CD4-positive, alpha-beta T cell (primary cell): ENCODE data around the gene MICAL2. TPM values are rescaled to one million over a fixed set of nuclear protein-coding genes. Genes with fewer than 3 reads are reported as not detected.
A peak's percentile ranks its signal among the peaks of the same experiment; 100 is the strongest.

ENCODE experiments used
- ATAC-seq: fragments of 200-7000 bp; cut with Tn5 transposase; one replicate; pipeline ENCODE4 v1.10.0; 2022; ENCODE audit warnings: mild to moderate bottlenecking; ENCODE audit not compliant: poor library complexity
- CTCF ChIA-PET: fragments of 350-600 bp; sonication (Branson Sonifier 250); formaldehyde crosslinking; loops from one replicate; lab custom pipeline; 2021; ENCODE audit warnings: antibody characterized with exemption, inconsistent platforms; lab: Charles Lee
- POLR2A ChIA-PET: fragments of 350-600 bp; sonication (Branson Sonifier 250); formaldehyde crosslinking; loops from one replicate; lab custom pipeline; 2021; ENCODE audit warnings: antibody characterized with exemption, inconsistent platforms; lab: Charles Lee
- DNase-seq, 14 experiments: peaks; one replicate each; pipeline ENCODE4 v3.0.0-alpha.2; 2013 to 2020; ENCODE audit warnings: mixed read lengths in 2 of 14
- H3K27ac ChIP-seq, 2 donors: one replicate each; pipeline versions ENCODE4 v1.5.1 to v1.7.0; 2013; ENCODE audit warnings: low read length in 2 of 2, low read depth in 1 of 2, mild to moderate bottlenecking in 1 of 2
- H3K27me3 ChIP-seq, 2 experiments: 1 replicate in 1 of 2; 2 replicates in 1 of 2; pipeline versions ENCODE4 v1.6.1 to v1.7.0; 2013; ENCODE audit warnings: low read length in 2 of 2, control low read depth in 1 of 2, mild to moderate bottlenecking in 1 of 2, moderate library complexity in 1 of 2; ENCODE audit not compliant: insufficient read depth in 2 of 2, control insufficient read depth in 1 of 2
- H3K36me3 ChIP-seq: one replicate; pipeline ENCODE4 v1.6.1; 2013; ENCODE audit warnings: low read length, control low read depth; ENCODE audit not compliant: insufficient read depth
- H3K4me1 ChIP-seq: one replicate; pipeline ENCODE4 v1.6.1; 2013; ENCODE audit warnings: low read length, control low read depth; ENCODE audit not compliant: insufficient read depth
- H3K4me3 ChIP-seq: one replicate; pipeline ENCODE4 v1.5.1; 2013; ENCODE audit warnings: mild to moderate bottlenecking, low read length, moderate library complexity
- H3K9me3 ChIP-seq, 2 experiments: 1 replicate in 1 of 2; 2 replicates in 1 of 2; pipeline versions ENCODE4 v1.6.1 to v1.7.0; 2013; ENCODE audit warnings: low read length in 2 of 2, mild to moderate bottlenecking in 2 of 2, control low read depth in 1 of 2, moderate library complexity in 1 of 2; ENCODE audit not compliant: control insufficient read depth in 1 of 2, insufficient read depth in 1 of 2
- H3K27ac Mint-ChIP-seq: one replicate; pipeline ENCODE4 v1.8.0; 2020; ENCODE audit warnings: mixed read lengths
- H3K27me3 Mint-ChIP-seq: one replicate; pipeline ENCODE4 v1.8.0; 2021; ENCODE audit warnings: mixed read lengths
- H3K36me3 Mint-ChIP-seq: one replicate; pipeline ENCODE4 v1.8.0; 2021; ENCODE audit warnings: low read depth, mixed read lengths
- H3K4me1 Mint-ChIP-seq: one replicate; pipeline ENCODE4 v1.8.0; 2021; ENCODE audit warnings: low read depth, mixed read lengths
- H3K4me3 Mint-ChIP-seq: one replicate; pipeline ENCODE4 v1.8.0; 2020; ENCODE audit warnings: mild to moderate bottlenecking, mixed read lengths
- H3K9me3 Mint-ChIP-seq: one replicate; pipeline ENCODE4 v1.8.0; 2020; ENCODE audit warnings: mixed read lengths
- intact Hi-C, 2 experiments: fragments of 100-400 bp; cut with DNase I in 1 of 2; cut with micrococcal nuclease in 1 of 2; formaldehyde crosslinking; loops; one replicate each; pipeline versions ENCODE4 v1.15.1 to v1.9.0; 2023 to 2025; cut with DNase I, micrococcal nuclease
- total RNA-seq, 174 experiments: library from RNA in 2 of 174; stranded (reverse) in 2 of 174; gene quantifications; one replicate each; pipeline ENCODE4 v1.2.3 and lab custom pipeline; 2021 to 2026
- TF ChIP-seq, protein P1 (sequence below): fragments of 200-600 bp; IDR thresholded peaks from one replicate; pipeline ENCODE4 v1.8.0; 2022; ENCODE audit warnings: antibody characterized with exemption, mild to moderate bottlenecking

Gene MICAL2
- total RNA-seq, 2 experiments from 2014 or later: 12.8 to 14.1 TPM

DNA sequence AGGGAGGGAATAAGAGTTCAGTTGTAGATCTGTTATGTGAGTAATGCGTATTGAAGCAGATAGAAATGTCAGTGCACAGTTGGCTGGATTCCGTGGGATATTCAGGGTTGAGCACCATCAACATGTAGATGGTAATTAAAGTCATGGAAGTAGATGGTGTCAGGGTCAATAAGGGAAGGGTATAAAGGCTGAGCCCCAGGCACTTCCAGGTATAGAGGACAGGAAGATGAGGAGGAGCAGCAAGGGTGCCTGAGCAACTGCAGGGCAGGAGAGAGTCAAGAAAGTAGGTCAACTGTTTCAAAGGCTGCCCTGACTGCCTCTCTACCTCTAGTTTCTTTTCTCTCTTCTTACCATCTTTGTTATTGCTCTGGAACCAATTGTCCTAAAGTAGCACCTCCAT, 85.9 kb downstream of the MICAL2 start:
- ChIA-PET CTCF (interaction anchor here (1.6 kb wide), 1 partner anchor 20 kb away, joined by 3 read pairs; no protein-coding TSS in a partner anchor), POLR2A (interaction anchor here (1.1 to 8.7 kb wide), 10 partner anchors 10 to 1387 kb away, joined by 3 to 69 read pairs (median 4); partner anchors contain the start of gene EIF4G2)
- no peaks in the 10 kb centered on the region for H3K36me3 Mint-ChIP-seq
- peak overlapping the region; percentile 63 to 75 for H3K27ac ChIP-seq
- H3K4me3 ChIP-seq: peak overlapping the region; percentile 50
- peak overlapping the region; percentile 77 for H3K4me3 Mint-ChIP-seq
- H3K9me3 Mint-ChIP-seq: no peaks in the 10 kb centered on the region
- H3K36me3 ChIP-seq: no peaks in the 10 kb centered on the region
- intact Hi-C loops: loop anchor here in 1 of 2 experiments (1.0 to 5.0 kb wide), 2 partner anchors 40 to 84 kb away; partner anchors contain the start of gene MICAL2
- peak overlapping the region; percentile 89 for H3K27ac Mint-ChIP-seq
- no peaks in the 10 kb centered on the region for H3K27me3 Mint-ChIP-seq
- ATAC-seq (peak; percentile 5), DNase-seq (peak in 6 of 14 experiments; percentile 9 to 67 (median 49))
- peaks cover 85% of the 10 kb centered on the region for H3K4me1 Mint-ChIP-seq
- TF ChIP-seq, protein P1, sequence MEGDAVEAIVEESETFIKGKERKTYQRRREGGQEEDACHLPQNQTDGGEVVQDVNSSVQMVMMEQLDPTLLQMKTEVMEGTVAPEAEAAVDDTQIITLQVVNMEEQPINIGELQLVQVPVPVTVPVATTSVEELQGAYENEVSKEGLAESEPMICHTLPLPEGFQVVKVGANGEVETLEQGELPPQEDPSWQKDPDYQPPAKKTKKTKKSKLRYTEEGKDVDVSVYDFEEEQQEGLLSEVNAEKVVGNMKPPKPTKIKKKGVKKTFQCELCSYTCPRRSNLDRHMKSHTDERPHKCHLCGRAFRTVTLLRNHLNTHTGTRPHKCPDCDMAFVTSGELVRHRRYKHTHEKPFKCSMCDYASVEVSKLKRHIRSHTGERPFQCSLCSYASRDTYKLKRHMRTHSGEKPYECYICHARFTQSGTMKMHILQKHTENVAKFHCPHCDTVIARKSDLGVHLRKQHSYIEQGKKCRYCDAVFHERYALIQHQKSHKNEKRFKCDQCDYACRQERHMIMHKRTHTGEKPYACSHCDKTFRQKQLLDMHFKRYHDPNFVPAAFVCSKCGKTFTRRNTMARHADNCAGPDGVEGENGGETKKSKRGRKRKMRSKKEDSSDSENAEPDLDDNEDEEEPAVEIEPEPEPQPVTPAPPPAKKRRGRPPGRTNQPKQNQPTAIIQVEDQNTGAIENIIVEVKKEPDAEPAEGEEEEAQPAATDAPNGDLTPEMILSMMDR: no peak
- H3K27me3 ChIP-seq: no peaks in the 10 kb centered on the region
- H3K4me1 ChIP-seq: peaks cover 68% of the 10 kb centered on the region
- H3K9me3 ChIP-seq: no peaks in the 10 kb centered on the region

DNA sequence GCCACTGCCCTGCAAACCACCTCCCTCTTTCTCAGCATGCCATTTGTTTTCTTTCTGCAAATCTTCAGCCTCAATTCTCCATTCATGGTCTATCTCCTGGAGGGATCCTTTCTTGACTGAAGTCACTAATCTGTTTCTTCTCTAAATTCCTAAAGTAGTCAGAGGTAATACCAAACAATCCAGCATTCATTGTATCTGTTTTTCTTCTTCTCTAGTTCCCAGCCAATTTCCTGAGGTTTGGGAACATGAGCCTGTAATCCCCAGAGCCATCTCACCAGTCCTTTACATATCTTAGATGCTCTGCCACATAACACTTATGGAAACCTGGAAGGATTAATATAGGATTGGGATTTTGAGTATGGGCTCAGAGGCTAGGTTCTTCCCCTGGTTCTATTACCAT, 86.5 kb downstream of the MICAL2 start:
- Mint-ChIP-seq H3K4me3 (peak overlapping the region; percentile 77), H3K27me3 (no peaks in the 10 kb centered on the region), H3K36me3 (no peaks in the 10 kb centered on the region), H3K27ac (peak overlapping the region; percentile 89), H3K4me1 (peaks cover 87% of the 10 kb centered on the region), H3K9me3 (no peaks in the 10 kb centered on the region)
- ChIA-PET POLR2A (interaction anchor here (1.6 to 8.7 kb wide), 3 partner anchors 28 to 109 kb away, joined by 5 to 69 read pairs (median 24); no protein-coding TSS in a partner anchor), CTCF (interaction anchor here (1.6 kb wide), 1 partner anchor 20 kb away, joined by 3 read pairs; no protein-coding TSS in a partner anchor)
- Histone ChIP-seq H3K27ac (peak overlapping the region; percentile 63 to 75), H3K4me3 (peak overlapping the region; percentile 50), H3K36me3 (no peaks in the 10 kb centered on the region), H3K4me1 (peaks cover 68% of the 10 kb centered on the region), H3K9me3 (no peaks in the 10 kb centered on the region), H3K27me3 (no peaks in the 10 kb centered on the region)
- TF ChIP-seq, protein P1: no peak
- intact Hi-C loops: loop anchor here in 1 of 2 experiments (1.0 to 5.0 kb wide), 2 partner anchors 39 to 85 kb away; partner anchors contain the start of gene MICAL2
- ATAC-seq: no peak
- DNase-seq: no peak

DNA sequence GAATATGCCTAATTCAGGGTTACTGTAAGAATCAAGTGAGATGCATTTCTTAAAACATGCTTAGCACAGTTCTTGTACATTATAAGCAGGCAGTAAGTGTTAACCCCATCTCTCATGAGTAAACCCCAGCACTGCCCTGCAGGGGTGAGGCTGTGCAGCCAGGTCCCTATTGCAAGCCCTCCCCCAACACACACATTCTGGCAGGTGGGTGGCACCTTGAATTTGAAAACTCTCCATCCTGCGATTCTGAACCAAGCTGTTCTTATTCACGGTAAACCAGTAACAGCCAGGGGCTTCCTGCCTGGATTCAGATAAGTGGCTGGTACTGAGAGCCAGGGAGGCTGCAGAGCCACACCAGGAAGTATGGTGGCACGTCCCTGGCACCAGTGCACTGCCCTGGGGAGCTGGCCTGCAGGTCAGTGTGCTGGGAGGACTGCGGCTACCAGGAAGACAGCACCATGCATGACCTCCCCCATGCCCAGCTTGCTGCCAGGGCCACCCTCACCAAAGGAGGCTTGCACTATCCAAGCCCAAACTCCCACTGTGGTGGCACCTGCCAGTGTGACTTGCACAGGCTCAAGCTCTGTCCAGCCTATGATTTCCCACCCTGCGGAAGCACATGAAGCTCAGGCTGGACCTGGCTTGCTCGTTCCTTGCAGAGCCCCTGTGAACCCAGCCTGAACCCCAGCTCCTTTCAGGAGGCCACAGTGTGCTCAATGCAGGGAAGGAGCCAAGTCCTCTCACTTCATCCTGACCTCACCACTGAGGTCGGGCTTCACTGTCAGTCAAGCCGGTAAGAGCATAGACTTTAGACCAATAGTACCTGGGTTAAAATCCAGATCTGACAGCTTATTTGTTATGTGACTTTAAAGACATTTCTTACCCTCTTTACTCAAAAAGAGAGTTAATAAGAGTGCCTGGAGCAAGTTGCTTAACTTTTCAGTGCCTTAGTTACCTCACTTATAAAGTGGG, 88.1 kb downstream of the MICAL2 start:
- peak overlapping the region; percentile 77 for H3K4me3 Mint-ChIP-seq
- H3K27me3 ChIP-seq: no peaks in the 10 kb centered on the region
- H3K9me3 ChIP-seq: no peaks in the 10 kb centered on the region
- POLR2A ChIA-PET: interaction anchor here (0.6 to 8.7 kb wide), 6 partner anchors 9 to 331 kb away, joined by 3 to 69 read pairs (median 9); no protein-coding TSS in a partner anchor
- H3K4me1 Mint-ChIP-seq: peaks cover 78% of the 10 kb centered on the region
- no peaks in the 10 kb centered on the region for H3K27me3 Mint-ChIP-seq
- intact Hi-C loops: loop anchor here in 1 of 2 experiments (5.0 kb wide), 1 partner anchor 86 kb away; the partner anchor contains the start of gene MICAL2
- H3K36me3 Mint-ChIP-seq: no peaks in the 10 kb centered on the region
- peak overlapping the region in 1 of 2 donors; percentile 63 for H3K27ac ChIP-seq
- H3K4me1 ChIP-seq: peaks cover 60% of the 10 kb centered on the region
- peak overlapping the region; percentile 13 for H3K4me3 ChIP-seq
- H3K27ac Mint-ChIP-seq: peak overlapping the region; percentile 89
- no peaks in the 10 kb centered on the region for H3K9me3 Mint-ChIP-seq
- ATAC-seq (no peak), DNase-seq (no peak)
- CTCF ChIA-PET: interaction anchor here (2.6 kb wide), 1 partner anchor 9 kb away, joined by 8 read pairs; no protein-coding TSS in a partner anchor
- TF ChIP-seq, protein P1: no peak
- no peaks in the 10 kb centered on the region for H3K36me3 ChIP-seq
